Measurements from ENCODE around the gene COL28A1.
"Not testable (repeated sequence)": the region's sequence is repeated elsewhere in the genome, so short reads cannot be mapped to it uniquely, and the experiment has no call there.

Gene COL28A1

DNA sequence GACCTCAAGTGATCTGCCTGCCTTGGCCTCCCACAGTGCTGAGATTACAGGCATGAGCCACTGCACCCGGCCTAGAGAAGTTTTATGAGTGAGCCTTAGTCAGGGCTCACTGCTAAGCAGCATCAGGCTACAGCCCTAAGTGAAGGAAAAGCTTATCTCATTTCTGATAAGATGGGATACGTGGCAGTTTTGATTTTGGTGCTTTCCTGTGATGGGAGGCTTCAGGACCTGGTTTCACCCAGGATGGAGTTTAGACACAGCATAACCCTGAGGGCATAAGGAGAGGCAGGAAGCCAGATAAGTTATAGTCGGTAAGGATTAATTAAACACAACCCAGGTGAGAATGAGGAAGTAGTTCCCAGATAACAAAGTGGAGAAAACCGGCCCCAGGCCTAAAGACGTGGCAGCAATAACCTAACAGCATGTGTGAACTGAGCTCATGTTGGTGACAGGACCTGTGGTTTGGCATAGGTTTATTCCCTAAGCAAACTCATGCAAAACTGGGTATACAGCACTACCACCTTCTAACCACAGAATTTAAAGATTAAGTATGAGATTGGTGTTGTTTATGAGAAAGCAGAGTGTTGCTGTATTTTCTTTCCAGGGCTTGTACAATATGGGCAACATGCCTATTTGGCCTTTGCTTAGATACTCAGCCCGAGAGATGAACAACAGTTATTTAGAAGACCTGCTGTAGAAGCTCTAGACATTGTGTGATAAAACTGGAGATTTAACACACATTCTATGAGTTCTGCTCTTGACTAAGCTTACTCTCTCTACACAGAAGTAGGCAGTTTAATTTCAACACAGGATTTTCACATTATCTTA lies 119.4 kb downstream of the COL28A1 start:
- DNase-seq (ENCODE audit: low read depth), result no peak

- no peak for DNase-seq (ENCODE audit: low read depth)
Observed at GRCh38 chr7:7414791-7415603, 120.7 kb downstream of the COL28A1 start.

GRCh38 chr7:7408001-7408770 lies 127.5 kb downstream of the COL28A1 start:
- no peak for DNase-seq (ENCODE audit: low read depth)

DNA sequence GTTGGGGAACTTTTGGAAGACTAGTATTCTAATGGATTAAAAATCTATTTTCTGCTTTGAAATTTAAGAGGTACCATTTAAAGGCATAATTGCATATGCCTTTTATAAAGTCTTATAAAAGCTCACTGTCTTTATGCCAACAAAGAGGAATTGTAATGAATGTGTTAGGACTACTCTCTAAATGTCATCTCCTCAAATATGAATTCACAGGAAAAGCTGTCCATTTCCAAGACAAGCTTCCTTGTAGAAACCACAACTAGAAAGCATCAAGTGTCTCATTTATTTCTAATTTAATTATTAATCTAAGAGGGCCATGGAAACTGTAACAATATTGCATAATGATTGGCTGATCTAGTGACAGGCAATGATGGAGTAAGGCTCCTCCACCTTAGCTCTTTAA lies 130.2 kb downstream of the COL28A1 start:
- DNase-seq (ENCODE audit: low read depth), result no peak

- no peak for DNase-seq (ENCODE audit: low read depth)
Observed at GRCh38 chr7:7399707-7400106, 136.0 kb downstream of the COL28A1 start.

- no peak for DNase-seq (ENCODE audit: low read depth)
Observed at GRCh38 chr7:7395785-7396184, 139.9 kb downstream of the COL28A1 start.

GRCh38 chr7:7388164-7388563 lies 147.5 kb downstream of the COL28A1 start:
- DNase-seq (ENCODE audit: low read depth), result not testable (repeated sequence)

DNA sequence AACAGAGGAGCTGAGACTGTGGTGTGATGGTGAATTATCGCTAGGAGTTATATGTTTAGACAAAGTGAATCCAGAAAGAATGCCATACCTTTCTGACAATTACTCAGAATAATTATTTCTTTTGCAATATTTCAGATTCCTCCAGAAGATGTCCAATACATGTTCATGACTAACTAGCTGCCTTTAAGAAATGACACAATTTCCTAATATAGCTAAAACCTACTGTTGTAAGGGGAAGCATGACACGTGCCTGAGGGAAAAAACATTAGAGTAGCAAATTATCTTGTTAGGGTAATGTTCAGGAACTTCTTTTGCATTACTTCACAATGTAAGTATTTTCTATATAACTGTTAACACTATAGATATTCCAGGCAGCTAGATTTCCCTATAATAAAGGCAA lies 150.3 kb downstream of the COL28A1 start:
- no peak for DNase-seq (ENCODE audit: low read depth)

GRCh38 chr7:7384228-7384627 lies 151.4 kb downstream of the COL28A1 start:
- DNase-seq (ENCODE audit: low read depth), result no peak

- DNase-seq (ENCODE audit: low read depth), result no peak
Observed at GRCh38 chr7:7375538-7375937, 160.1 kb downstream of the COL28A1 start.

DNA sequence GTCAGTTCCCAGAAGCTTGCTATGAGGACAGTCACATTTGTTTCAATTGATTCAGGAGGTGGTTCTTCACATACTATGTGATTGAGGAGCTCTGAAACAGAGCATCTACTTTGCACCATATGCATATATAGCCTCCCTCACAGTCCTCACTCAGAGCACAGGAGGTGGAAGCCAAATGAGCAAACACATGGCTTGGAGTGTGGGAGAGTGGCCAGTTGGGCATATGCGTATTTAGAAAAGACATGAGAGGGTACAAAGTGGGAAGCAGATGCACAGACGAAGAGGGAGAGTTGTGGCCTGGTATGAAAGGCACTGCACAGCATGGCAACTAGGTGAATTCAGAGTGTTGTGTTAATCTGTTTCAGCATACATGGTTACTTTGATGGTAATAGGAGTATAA lies 165.6 kb downstream of the COL28A1 start:
- no peak for DNase-seq (ENCODE audit: low read depth)

- DNase-seq (ENCODE audit: low read depth), result no peak
Observed at GRCh38 chr7:7369134-7369533, 166.5 kb downstream of the COL28A1 start.

- DNase-seq (ENCODE audit: low read depth), result no peak
Observed at GRCh38 chr7:7354674-7355073, 181.0 kb downstream of the COL28A1 start.

DNA sequence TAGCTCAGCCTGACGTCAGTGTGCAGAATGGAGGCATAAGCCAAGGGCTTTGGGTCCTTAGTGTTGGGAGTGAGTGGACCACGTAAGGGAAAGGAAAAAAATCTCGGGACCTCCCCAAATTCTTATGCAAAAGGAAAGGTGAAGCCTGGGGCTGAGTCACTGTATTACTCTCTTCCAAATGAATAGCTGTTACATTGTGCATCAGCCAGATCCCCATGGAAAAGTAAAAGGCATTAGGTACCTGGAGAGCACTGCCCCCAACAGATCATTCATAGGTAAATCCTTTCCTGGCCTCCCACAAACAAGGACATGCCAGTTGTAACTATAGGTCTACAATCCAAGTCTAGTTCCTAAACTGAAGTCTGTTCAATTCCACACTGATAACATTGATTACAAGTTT lies 182.8 kb downstream of the COL28A1 start:
- DNase-seq (ENCODE audit: low read depth), result no peak

GRCh38 chr7:7351832-7352231 lies 183.8 kb downstream of the COL28A1 start:
- DNase-seq (ENCODE audit: low read depth), result no peak

GRCh38 chr7:7351156-7351555 lies 184.5 kb downstream of the COL28A1 start:
- no peak for DNase-seq (ENCODE audit: low read depth)

DNA sequence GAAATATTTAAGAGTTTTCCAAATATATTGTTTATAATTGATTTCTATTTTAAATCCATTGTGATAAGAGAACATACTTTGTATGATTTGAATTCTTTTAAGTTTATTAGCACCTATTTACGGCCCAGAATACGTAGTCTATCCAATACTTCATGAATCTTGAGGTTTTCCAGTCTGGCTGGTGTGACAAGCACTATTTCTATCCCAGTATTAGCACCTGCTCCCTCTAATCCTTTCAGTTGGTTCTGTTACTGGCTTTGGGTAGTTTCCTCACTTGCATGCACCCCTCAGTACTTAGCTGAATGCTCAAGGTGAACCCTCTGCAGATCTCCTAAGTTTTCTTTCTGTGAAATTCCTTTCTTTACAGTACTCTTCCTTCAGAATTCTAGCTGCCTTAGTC lies 186.5 kb downstream of the COL28A1 start:
- DNase-seq (ENCODE audit: low read depth), result no peak

- DNase-seq (ENCODE audit: low read depth), result no peak
Observed at GRCh38 chr7:7347045-7347444, 188.6 kb downstream of the COL28A1 start.

DNA sequence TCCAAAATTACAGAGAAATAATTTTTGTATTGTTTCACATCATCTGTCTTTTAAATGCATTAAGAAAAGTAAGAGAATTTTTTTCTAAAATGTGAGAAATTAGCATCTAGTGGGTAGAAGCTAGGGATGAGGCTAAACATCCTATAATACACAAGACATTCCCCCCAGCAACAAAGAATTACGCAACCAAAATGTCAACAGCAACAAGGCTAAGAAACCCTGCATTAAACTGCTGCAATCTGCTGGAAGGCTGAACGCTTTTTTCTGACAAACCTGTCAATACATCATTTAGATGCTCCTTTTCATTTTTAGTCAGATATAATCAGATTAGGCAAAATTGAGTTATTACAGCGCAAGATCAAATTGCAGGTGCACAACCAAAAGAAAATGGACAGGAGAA lies 191.1 kb downstream of the COL28A1 start:
- no peak for DNase-seq (ENCODE audit: low read depth)

GRCh38 chr7:7335909-7336308 lies 199.8 kb downstream of the COL28A1 start:
- no peak for DNase-seq (ENCODE audit: low read depth)

DNA sequence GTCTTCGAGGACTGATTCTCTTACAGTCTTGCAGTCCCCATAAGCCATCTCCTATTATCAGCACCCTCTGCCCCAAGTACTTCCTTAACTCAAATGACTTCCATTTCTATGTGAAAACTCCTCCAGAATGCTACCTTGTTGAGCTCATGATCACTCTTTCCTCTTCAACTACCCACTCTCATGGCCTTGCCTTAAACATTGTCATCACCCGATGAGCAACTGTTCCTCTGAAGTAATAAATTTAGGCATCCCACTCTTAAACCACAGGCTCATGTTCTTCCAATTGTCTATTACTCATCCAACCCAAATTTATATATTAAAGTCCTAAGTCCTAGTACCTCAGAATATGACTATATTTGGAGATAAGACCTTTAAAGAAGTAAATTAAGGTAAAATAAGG lies 200.5 kb downstream of the COL28A1 start:
- no peak for DNase-seq (ENCODE audit: low read depth)

DNA sequence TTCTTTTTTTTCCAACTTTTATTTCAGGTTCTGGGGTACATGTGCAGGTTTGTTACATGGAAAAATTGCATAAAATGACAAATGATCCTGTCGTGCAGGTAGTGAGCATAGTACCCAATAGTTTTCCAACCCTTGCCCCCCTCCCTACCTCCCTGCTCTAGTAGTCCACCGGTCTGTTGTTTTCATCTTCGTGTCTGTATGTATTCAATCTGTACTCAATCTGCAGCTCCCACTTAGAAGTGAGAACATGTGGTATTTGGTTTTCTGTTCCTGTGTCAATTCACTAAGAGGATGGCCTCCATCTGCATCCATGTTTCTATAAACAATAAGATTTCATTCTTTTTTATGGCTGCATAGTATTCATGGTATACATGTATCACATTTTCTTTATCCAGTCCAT lies 202.1 kb downstream of the COL28A1 start:
- DNase-seq (ENCODE audit: low read depth), result no peak

- no peak for DNase-seq (ENCODE audit: low read depth)
Observed at GRCh38 chr7:7331523-7331922, 204.2 kb downstream of the COL28A1 start.
